Panc1 (cell line): ENCODE data around the gene ABI1. TPM values are rescaled to one million over a fixed set of nuclear protein-coding genes. Genes with fewer than 3 reads are reported as not detected.

Experiments used
- ATAC-seq: fragments of 200-7000 bp; cut with Tn5 transposase; 2 replicates; pipeline ENCODE4 v1.9.1; 2020; ENCODE audit warnings: mild to moderate bottlenecking, moderate library complexity
- BruUV-seq: library from RNA; stranded (reverse); fragments of 400-500 nt; replicated peaks from 2 replicates; lab custom pipeline; 2021; lab: Mats Ljungman, UMichigan
- CTCF ChIA-PET: fragments of 300-600 bp; sonication (Branson Sonifier 250); formaldehyde crosslinking; loops from one replicate; lab custom pipeline; 2022; ENCODE audit warnings: antibody characterized with exemption; lab: Charles Lee
- POLR2A ChIA-PET: fragments of 300-600 bp; sonication (Branson Sonifier 250); formaldehyde crosslinking; loops from one replicate; lab custom pipeline; 2022; ENCODE audit warnings: antibody characterized with exemption; lab: Charles Lee
- DNase-seq: peaks from one replicate; pipeline ENCODE4 v3.0.0-alpha.2; 2010; ENCODE audit warnings: low read depth, low spot score
- H3K27ac ChIP-seq: 2 replicates; pipeline ENCODE4 v1.5.1; 2011; ENCODE audit warnings: mild to moderate bottlenecking, low read length, inconsistent platforms
- H3K27me3 ChIP-seq: fragments of 200-500 bp; sonication (Bioruptor generic); 2 replicates; pipeline ENCODE4 v1.6.0; 2014; ENCODE audit warnings: low read length, inconsistent platforms; ENCODE audit not compliant: control insufficient read depth, insufficient read depth
- H3K36me3 ChIP-seq: fragments of 200-500 bp; sonication (Bioruptor generic); 2 replicates; pipeline ENCODE4 v1.5.1; 2014; ENCODE audit warnings: inconsistent platforms, mild to moderate bottlenecking, low read length, moderate library complexity; ENCODE audit not compliant: control insufficient read depth, insufficient read depth
- H3K4me1 ChIP-seq: 2 replicates; pipeline ENCODE4 v1.5.1; 2011; ENCODE audit warnings: inconsistent platforms, mild to moderate bottlenecking, low read length, moderate library complexity; ENCODE audit not compliant: control insufficient read depth, insufficient read depth
- H3K4me3 ChIP-seq, 2 experiments: 2 replicates each; pipeline ENCODE4 v1.5.1; 2011 to 2012; ENCODE audit warnings: low read depth in 2 of 2, low read length in 2 of 2, mild to moderate bottlenecking in 2 of 2, inconsistent platforms in 1 of 2, moderate library complexity in 1 of 2
- H3K9me3 ChIP-seq: fragments of 200-500 bp; sonication (Bioruptor generic); 2 replicates; pipeline ENCODE4 v1.5.1; 2014; ENCODE audit warnings: low read depth, mild to moderate bottlenecking, inconsistent platforms, low read length, moderate library complexity; ENCODE audit not compliant: control insufficient read depth, insufficient read depth
- CTCF ChIP-seq: fragments of 450-650 bp; IDR thresholded peaks from 2 replicates; pipeline ENCODE4 v1.5.1; 2017; ENCODE audit warnings: mild to moderate bottlenecking
- POLR2AphosphoS5 ChIP-seq: IDR thresholded peaks from 2 replicates; pipeline ENCODE4 v1.6.1; 2012; ENCODE audit warnings: mild to moderate bottlenecking, low read depth, low read length, moderate library complexity
- REST ChIP-seq, 2 experiments: IDR thresholded peaks; 2 replicates each; pipeline ENCODE4 v1.6.1; 2011 to 2012; ENCODE audit warnings: low read depth in 2 of 2, control low read depth in 1 of 2, low read length in 1 of 2, mild to moderate bottlenecking in 1 of 2, moderate library complexity in 1 of 2; ENCODE audit not compliant: insufficient read depth in 1 of 2
- SIN3A ChIP-seq: IDR thresholded peaks from 2 replicates; pipeline ENCODE4 v1.6.1; 2012; ENCODE audit warnings: low read depth, mild to moderate bottlenecking, low read length, moderate library complexity, borderline replicate concordance; ENCODE audit not compliant: insufficient read depth
- TCF7L2 ChIP-seq: IDR thresholded peaks from 2 replicates; pipeline ENCODE4 v1.6.1; 2011; ENCODE audit warnings: mild to moderate bottlenecking, low read depth, low read length, inconsistent platforms
- in situ Hi-C: cut with HindIII; loops from 2 replicates; pipeline ENCODE4 v1.10.0; 2016; ENCODE audit warnings: low sequenced_read_pairs, low pct_unique_long_range_greater_than_20kb
- intact Hi-C: fragments of 100-400 bp; cut with micrococcal nuclease; formaldehyde crosslinking; loops from one replicate; pipeline ENCODE4 v1.10.0; 2022; ENCODE audit not compliant: unreplicated experiment
- total RNA-seq: library from RNA; stranded (reverse); gene quantifications from one replicate; pipeline ENCODE4 v1.2.1, GENCODE V29; 2021; ENCODE audit not compliant: unreplicated experiment

The ABI1 gene
- total RNA-seq, 1 experiment from 2014 or later = 35.2 TPM

DNA sequence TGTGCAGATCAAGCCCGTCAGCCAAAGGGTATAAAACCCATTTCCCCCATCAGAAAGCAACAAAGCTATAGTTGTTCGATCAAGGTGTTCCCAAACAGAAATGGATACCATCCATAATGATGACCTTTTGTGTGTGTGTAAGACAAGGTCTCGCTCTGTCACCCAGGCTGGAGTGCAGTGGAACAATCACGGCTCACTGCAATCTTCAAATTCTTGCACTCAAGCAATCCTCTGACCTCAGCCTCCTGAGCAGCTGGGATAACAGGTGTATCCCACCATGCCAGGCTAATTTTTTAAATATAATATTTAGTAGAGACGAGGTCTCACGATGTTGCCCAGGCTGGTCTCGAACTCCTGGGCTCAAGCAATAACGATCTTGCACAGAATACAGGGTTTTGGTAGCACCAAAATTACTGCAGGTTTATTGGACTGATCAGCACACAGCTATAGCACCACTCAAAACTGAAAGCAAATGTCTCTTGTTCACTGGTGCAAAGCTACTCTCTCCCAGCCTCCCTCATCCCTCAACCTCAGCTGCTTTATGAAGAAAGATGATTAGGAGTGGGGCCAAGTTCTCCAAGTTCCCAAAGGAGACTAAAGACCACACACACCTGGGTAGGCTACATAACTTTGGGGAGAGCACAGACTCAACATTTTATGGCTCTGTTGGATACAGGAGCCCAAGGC is 80.5 kb downstream of the ABI1 start:
- no peaks in the 10 kb centered on the region for H3K36me3 ChIP-seq
- BruUV-seq = no TSS peak
- in situ Hi-C loops = no loop called here
- ChIA-PET CTCF (no interaction called here), POLR2A (interaction anchor here (0.6 kb wide), 1 partner anchor 59 kb away, joined by 3 read pairs; no protein-coding TSS in a partner anchor)
- TF ChIP-seq CTCF (no peak), POLR2AphosphoS5 (no peak), SIN3A (no peak), TCF7L2 (no peak), REST (IDR thresholded peaks at IDR 0.05; ENCODE audit: insufficient read depth in 1 of 2, low read depth in 2 of 2, low read length in 1 of 2) (no peak)
- ATAC-seq (no peak), DNase-seq (no peak)
- H3K4me1 ChIP-seq = peaks cover 11% of the 10 kb centered on the region
- H3K9me3 ChIP-seq = no peaks in the 10 kb centered on the region
- H3K4me3 ChIP-seq = no peak overlapping the region
- H3K27ac ChIP-seq = no peak overlapping the region
- intact Hi-C loops = no loop called here
- H3K27me3 ChIP-seq = no peaks in the 10 kb centered on the region

DNA sequence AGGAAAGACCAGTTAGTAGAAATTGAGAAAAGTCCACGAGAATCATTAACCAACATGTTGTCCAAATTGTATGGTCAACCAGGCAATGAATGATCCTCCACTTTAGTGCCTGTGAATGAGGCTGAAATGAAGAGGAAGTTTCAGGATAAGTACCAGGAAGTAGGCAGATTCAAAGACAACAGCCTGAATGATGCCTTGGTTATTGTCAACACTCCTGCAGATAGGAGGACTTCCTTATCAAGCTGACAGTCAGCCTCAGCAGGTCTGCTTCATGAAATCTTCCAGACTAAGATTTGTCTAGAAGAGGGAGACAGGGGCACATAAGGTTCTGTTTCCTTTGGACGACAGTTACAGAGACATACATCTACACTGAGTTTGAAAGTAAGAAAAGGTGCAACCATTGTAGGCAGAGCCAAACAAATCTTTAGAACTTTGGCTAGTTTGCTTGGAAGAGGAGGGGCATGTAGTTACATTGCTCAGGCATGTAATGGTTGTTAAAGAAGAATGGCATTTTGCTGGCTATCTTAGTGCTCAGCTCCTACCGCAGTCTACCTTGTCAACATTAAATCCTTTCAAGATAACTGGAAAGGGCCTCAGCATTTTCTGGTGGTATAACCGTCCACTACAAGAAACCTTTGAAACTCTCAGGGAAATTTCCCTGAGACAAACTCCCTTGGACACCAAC is 81.4 kb downstream of the ABI1 start:
- no peak for TF ChIP-seq SIN3A
- TF ChIP-seq POLR2AphosphoS5 = no peak
- TF ChIP-seq CTCF = no peak
- no peak for TF ChIP-seq TCF7L2
- TF ChIP-seq REST (IDR thresholded peaks at IDR 0.05; ENCODE audit: insufficient read depth in 1 of 2, low read depth in 2 of 2, low read length in 1 of 2) = no peak
- in situ Hi-C loops = no loop called here
- Histone ChIP-seq H3K4me1 (peaks cover 11% of the 10 kb centered on the region), H3K9me3 (no peaks in the 10 kb centered on the region), H3K4me3 (no peak overlapping the region), H3K36me3 (no peaks in the 10 kb centered on the region), H3K27me3 (no peaks in the 10 kb centered on the region), H3K27ac (no peak overlapping the region)
- DNase-seq (no peak), ATAC-seq (no peak)
- CTCF ChIA-PET = no interaction called here
- intact Hi-C loops = no loop called here
- BruUV-seq = no TSS peak
- POLR2A ChIA-PET = no interaction called here
